Activated CD4-positive, alpha-beta T cell treated with anti-CD3 and anti-CD28 coated beads, Interleukin-2, amount 50 U/mL, for 48 hours (primary cell): ENCODE data around the gene DDT.
"Not testable (repeated sequence)": the region's sequence is repeated elsewhere in the genome, so short reads cannot be mapped to it uniquely, and the experiment has no call there.

Experiments used
- DNase-seq, 2 experiments: peaks; one replicate each; pipeline ENCODE4 v3.0.0-alpha.2; 2020

The DDT gene

DNA sequence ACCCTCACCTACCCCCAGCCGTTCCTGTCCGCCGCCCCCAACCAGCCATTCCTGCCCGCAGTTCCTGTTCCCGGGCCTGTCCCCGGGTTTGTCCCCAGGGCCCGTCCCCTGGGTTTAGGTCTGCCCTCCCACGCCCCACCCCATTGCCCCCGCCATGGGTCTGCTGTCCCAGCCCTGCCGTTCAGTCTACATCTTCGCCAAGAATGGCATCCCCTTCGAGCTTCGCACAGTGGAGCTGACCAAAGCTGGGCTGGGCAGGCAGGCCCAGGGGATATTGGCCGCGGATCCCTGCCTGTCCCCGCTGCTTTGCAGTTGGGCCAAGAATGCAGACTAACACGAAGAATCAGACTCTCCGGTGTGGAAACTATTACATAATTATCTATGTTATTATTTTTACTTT, 24.5 kb downstream of the DDT start:
- not testable (repeated sequence) for DNase-seq

DNA sequence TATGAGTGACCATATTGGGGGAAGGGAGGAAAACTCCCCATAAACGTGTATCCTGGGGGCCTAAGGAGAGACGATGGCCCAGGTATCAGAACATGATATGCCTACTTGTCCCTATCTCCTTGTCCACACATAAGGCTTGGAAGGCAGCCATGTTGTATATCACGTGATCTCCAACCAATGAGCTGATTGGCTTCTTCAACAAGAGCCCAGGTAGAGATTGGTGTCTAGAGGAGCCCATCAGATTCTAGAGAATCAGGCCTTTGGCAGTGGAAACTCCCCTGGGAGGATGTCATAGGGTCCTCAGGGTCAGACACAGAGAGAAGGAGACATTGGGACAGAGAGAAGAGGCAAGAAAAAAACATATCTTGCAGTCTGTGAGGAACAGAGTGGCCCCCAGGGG, 26.9 kb downstream of the DDT start:
- DNase-seq: not testable (repeated sequence)

DNA sequence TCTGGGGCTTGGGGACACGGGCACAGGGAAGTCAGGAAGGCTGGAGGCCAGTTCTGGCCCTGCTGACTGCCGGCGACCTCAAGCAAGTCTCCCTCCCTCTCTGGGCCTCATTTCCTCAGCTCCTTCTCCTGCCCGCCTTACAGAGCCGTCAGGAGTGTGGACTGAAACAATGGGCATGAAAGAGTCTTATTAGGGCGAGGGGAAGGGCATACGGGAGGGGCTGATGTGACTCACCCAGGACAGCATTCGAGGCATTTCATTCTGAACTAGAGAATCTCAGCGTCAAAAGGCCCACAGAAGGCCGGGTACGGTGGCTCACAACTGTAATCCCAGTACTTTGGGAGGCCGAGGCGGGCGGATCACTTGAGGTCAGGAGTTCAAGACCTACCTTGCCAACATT, 34.1 kb downstream of the DDT start:
- not testable (repeated sequence) for DNase-seq

DNA sequence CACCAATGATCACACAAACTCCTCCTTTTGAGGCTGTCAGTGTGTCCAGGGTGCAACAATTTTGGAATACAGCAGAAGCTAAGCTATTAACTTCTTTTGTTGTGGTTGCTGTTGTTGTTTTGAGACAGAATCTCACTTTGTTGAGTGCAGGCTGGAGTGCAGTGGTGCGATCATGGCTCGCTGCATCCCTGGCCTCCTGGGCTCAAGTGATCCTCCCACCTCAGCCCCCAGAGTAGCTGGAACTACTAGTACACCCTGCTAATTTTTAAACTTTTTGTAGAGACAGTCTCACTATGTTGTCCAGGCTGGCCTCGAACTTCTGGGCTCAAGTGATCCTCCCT, 35.3 kb downstream of the DDT start:
- DNase-seq: no peak

DNA sequence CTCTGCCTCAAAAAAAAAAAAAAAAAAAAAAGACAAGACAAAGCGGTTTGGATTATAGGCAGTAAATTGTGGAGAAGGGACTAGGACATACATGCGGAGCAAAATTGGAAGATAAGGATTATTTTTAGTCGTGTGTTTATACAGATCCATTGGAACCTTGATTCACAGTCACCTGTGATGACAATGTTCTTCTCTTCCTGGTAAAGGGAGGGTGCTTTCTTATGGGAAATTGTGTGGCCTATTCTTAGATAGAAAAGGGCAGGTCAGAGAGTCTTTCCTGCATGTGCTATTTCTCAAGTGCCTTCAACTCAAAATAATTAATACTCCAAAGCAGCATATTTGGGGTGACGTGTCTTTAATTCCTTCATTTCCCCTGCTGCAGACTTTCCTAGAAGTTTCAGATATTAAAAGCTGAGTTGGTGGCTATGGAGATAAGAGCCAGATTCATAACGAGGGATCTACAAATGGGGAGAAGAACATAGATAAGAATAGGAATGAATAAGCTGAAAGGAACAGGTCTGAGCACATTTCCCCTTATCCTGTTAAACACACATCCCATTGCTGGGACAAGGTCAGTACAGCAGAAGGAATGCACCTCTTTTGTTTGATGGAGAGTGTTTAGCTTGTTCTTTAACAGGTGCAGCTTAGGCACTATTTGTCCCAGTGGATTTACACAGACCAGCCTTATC, 35.8 kb downstream of the DDT start:
- no peak for DNase-seq

DNA sequence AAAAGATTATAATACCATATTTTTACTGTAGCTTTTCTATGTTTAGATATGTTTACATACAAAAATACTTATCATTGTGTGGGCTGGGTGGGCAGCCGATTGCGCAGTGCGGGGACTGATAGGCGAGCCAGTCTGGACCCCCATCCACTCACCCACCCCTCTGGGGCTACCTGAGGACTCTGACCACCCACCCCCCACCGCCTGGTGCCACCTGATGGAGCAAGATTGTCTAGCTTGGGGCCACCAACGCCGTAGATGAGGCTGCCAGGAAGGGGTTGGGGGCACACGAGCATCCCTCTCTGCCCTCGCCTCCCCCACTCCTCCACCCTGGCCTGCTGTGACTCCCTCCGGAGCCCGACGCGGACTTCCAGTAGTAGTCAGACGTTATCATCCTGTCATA, 47.7 kb downstream of the DDT start:
- no peak for DNase-seq

DNA sequence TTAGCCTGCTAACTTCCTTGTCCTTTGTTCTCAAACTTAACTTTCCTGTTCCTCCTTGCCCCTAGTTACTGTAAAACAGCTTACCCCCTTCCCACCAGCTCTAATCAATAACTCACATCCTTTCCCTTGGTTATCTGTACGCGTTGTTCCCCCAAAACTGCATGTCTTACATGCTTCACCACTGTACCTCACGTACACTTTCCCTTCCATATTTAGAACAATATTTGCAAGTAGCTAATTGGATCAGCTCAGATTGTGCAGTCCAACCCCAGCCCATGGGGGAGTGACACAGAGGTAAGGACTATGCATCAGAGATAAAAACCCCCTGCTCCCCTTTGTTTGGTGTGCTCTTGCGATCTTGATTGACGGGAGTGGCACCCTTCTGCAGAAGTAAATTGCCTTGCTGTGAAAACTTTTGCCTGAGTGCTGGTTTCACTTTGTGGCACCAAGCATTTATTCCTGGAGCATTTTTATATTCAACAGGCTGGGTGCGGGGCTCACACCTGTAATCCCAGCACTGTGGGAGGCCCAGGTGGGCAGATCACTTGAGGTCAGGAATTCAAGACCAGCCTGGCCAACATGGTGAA, 49.1 kb downstream of the DDT start:
- no peak for DNase-seq

DNA sequence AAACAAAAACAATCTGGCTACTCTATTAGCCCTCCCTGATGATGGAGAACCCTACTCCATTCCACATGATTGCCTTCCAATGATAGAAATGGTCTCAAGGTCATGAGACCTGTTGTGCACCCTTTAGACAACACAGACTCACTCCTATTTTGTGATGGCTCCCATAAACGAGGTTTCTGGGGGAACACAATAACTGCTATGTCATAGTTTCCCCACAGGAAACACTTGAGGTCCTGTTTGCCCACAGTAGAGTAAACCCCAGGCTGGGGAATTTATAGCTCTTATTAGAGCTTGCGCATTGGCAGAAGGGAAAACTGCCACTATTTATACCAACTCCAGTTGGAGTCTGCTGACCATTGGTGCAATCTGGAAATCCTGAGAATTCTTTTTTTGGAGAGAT, 51.3 kb downstream of the DDT start:
- DNase-seq: no peak

DNA sequence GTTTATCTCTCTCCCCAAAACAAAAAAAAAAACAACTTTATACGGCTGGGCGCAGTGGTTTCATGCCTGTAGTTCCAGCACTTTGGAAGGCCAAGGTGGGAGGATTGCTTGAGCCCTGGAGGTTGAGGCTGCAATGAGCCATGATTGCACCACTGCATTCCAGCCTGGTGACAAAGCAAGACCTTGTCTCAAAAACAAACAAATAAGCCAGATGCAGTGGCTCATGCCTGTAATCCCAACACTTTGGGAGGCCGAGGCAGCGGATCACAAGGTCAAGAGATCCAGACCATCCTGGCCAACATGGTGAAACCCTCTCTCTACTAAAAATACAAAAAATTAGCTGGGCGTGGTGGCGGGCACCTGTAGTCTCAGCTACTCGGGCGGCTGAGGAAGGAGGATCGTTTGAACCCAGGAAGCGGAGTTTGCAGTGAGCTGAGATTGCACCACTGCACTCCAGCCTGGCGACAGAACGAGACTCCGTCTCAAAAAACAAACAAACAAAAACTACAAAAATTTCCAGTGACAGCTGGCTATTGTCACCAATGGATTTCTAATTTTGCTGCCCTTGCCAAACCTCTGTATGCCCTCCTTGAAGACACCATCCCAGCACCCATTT, 52.5 kb downstream of the DDT start:
- DNase-seq: not testable (repeated sequence)
